Testis (tissue), 3 donors: Measurements from ENCODE around the gene MED12L. TPM values are rescaled to one million over a fixed set of nuclear protein-coding genes. Genes with fewer than 3 reads are reported as not detected.
A peak's percentile ranks its signal among the peaks of the same experiment; 100 is the strongest.

Experiments
- DNase-seq: peaks from one replicate; pipeline ENCODE4 v3.0.0-alpha.2; 2019
- H3K27ac ChIP-seq, 2 donors: fragments of 200-600 bp; sonication (generic); one replicate each; pipeline ENCODE4 v1.5.1; 2019
- H3K27me3 ChIP-seq: fragments of 200-600 bp; sonication (generic); one replicate; pipeline ENCODE4 v1.5.1; 2019
- H3K36me3 ChIP-seq: fragments of 200-600 bp; sonication (generic); one replicate; pipeline ENCODE4 v1.5.1; 2017; ENCODE audit warnings: low read depth; ENCODE audit errors: missing control alignments
- H3K4me1 ChIP-seq: fragments of 200-600 bp; sonication (generic); one replicate; pipeline ENCODE4 v1.5.1; 2019
- H3K4me3 ChIP-seq, 2 donors: fragments of 200-600 bp; sonication (generic); one replicate each; pipeline ENCODE4 v1.5.1; 2017 to 2019
- H3K9me3 ChIP-seq: fragments of 200-600 bp; sonication (generic); one replicate; pipeline ENCODE4 v1.5.1; 2017
- POLR2A ChIP-seq: fragments of 450-650 bp; IDR thresholded peaks from one replicate; pipeline ENCODE4 v1.6.1; 2017; ENCODE audit warnings: antibody characterized with exemption, mild to moderate bottlenecking, moderate library complexity
- WGBS, 2 donors: methylation state at CpG; one replicate each; pipeline ENCODE4 v1.1.5; 2018; 5-methylcytosine and 5-hydroxymethylcytosine counted together
- intact Hi-C: fragments of 100-400 bp; cut with DNase I; formaldehyde crosslinking; loops from one replicate; pipeline ENCODE4 v1.15.1; 2023; ENCODE audit warnings: low total_unique reads
- polyA plus RNA-seq: library from polyadenylated mRNA; stranded (reverse); fragments of 350-450 nt; fragmentation: Illumina TruSeq; extraction: RNeasy Lipid Tissue Mini Kit (QIAGEN cat#74804); gene quantifications from one replicate; pipeline ENCODE4 v1.2.3, GENCODE V29; 2014; ENCODE audit warnings: low read depth, low replicate concordance; ENCODE audit not compliant: insufficient read depth
- total RNA-seq, 2 donors: library from RNA; depleted of rRNA; stranded (reverse); fragments of >200 nt; gene quantifications; one replicate each; pipeline ENCODE4 v1.2.3, GENCODE V29; 2016
- TF ChIP-seq, protein P1 (sequence below), 3 experiments: fragments of 450-650 bp in 2 of 3; fragments of 200-600 bp in 1 of 3; sonication (generic) in 1 of 3; IDR thresholded peaks; one replicate each; pipeline ENCODE4 v1.5.1; 2016 to 2019; ENCODE audit warnings: antibody characterized with exemption in 3 of 3, mild to moderate bottlenecking in 2 of 3, moderate library complexity in 1 of 3

Gene MED12L
- total and polyA plus RNA-seq, 3 donors from 2014 or later = 10.3 to 18.5 (median 10.4) TPM

DNA sequence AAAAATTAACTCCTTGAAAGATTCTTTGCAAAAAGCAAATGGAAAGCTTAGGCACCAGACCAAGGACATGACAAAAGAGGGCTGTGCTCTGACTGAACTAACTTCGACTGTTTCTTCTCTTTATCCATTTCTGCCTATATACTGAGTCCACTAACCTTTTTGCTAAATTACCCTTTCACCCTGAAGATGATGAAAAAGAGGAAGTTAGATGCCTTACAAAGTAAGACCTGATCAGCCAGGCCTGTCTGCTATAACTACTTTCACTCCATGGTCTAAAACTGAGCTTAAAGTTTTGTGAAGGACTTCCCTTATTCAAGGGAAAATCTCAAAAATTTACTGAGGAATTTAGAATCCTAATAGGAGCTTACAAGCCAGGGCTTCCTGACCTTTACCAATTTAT lies 381.6 kb downstream of the MED12L start:
- Histone ChIP-seq H3K4me1 (no peaks in the 10 kb centered on the region), H3K27ac (no peak overlapping the region), H3K36me3 (no peaks in the 10 kb centered on the region), H3K4me3 (no peak overlapping the region), H3K9me3 (no peaks in the 10 kb centered on the region), H3K27me3 (no peaks in the 10 kb centered on the region)
- 86 to 88% methylated on average over 1 of the region's 1 CpG for WGBS, 2 donors
- TF ChIP-seq, protein P1, sequence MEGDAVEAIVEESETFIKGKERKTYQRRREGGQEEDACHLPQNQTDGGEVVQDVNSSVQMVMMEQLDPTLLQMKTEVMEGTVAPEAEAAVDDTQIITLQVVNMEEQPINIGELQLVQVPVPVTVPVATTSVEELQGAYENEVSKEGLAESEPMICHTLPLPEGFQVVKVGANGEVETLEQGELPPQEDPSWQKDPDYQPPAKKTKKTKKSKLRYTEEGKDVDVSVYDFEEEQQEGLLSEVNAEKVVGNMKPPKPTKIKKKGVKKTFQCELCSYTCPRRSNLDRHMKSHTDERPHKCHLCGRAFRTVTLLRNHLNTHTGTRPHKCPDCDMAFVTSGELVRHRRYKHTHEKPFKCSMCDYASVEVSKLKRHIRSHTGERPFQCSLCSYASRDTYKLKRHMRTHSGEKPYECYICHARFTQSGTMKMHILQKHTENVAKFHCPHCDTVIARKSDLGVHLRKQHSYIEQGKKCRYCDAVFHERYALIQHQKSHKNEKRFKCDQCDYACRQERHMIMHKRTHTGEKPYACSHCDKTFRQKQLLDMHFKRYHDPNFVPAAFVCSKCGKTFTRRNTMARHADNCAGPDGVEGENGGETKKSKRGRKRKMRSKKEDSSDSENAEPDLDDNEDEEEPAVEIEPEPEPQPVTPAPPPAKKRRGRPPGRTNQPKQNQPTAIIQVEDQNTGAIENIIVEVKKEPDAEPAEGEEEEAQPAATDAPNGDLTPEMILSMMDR (IDR thresholded peaks at IDR 0.05) = no peak
- TF ChIP-seq POLR2A = no peak
- no peak for DNase-seq
- intact Hi-C loops = no loop called here

- Histone ChIP-seq H3K4me3 (no peak overlapping the region), H3K9me3 (no peaks in the 10 kb centered on the region), H3K27ac (no peak overlapping the region), H3K4me1 (no peaks in the 10 kb centered on the region), H3K27me3 (no peaks in the 10 kb centered on the region), H3K36me3 (no peaks in the 10 kb centered on the region)
- 42 to 48% methylated on average over 9 of the region's 9 CpGs for WGBS, 2 donors
- TF ChIP-seq, protein P1 (IDR thresholded peaks at IDR 0.05) = peak in 2 of 3 experiments; percentile 60 to 78
- TF ChIP-seq POLR2A = no peak
- intact Hi-C loops = no loop called here
- DNase-seq = peak; percentile 65
Observed at GRCh38 chr3:151468284-151468917, 382.9 kb downstream of the MED12L start.

- Histone ChIP-seq H3K9me3 (no peaks in the 10 kb centered on the region), H3K27me3 (no peaks in the 10 kb centered on the region), H3K4me3 (no peak overlapping the region), H3K36me3 (no peaks in the 10 kb centered on the region), H3K27ac (no peak overlapping the region), H3K4me1 (no peaks in the 10 kb centered on the region)
- WGBS, 2 donors = 93 to 95% methylated on average over 7 of the region's 7 CpGs
- intact Hi-C loops = no loop called here
- DNase-seq = no peak
- no peak for TF ChIP-seq POLR2A
- TF ChIP-seq, protein P1 (IDR thresholded peaks at IDR 0.05) = no peak
Observed at GRCh38 chr3:151476344-151477018, 391.0 kb downstream of the MED12L start.

DNA sequence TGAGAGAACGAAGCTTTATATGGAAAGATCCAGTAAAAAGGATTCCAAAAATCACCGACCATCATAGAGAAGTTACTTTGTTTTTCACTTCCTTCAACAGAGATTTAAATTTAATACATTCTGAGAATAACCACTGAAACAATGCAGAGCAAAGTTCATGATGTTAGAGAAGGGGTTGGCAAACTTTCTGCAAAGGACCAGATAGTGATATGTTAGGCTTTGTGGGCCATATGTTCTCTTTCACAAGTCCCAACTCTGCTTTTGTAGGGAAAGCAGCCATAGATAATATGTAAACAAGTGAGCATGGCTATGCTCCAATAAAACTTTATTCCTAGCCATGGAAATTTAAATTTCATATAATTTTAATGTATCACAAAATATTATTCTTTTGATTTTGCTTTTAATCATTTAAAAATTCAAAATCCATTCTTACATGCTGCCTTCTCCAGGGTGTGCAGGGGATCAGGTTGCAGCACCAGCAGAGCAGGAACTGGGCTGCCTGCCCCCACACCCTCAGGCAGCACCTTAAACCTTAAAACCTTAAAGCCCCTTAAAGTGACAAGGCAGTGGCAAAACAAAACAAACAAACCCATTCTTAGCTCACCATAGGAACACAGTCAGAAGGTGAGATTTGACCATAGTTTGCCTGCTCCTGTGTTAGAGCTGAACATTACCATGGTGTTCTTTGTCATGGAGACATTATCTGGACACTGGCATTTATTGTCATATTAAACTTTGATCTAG lies 392.3 kb downstream of the MED12L start:
- no peaks in the 10 kb centered on the region for H3K27me3 ChIP-seq
- TF ChIP-seq, protein P1 (IDR thresholded peaks at IDR 0.05) = no peak
- TF ChIP-seq POLR2A = no peak
- no peak overlapping the region for H3K27ac ChIP-seq
- intact Hi-C loops = no loop called here
- no peak for DNase-seq
- no peak overlapping the region for H3K4me3 ChIP-seq
- H3K4me1 ChIP-seq = no peaks in the 10 kb centered on the region
- H3K9me3 ChIP-seq = no peaks in the 10 kb centered on the region
- WGBS, 2 donors = 83 to 86% methylated on average over 2 of the region's 2 CpGs
- no peaks in the 10 kb centered on the region for H3K36me3 ChIP-seq
